Cardiac fibroblast (primary cell): ENCODE data around the gene STOM.
A peak's percentile ranks its signal among the peaks of the same experiment; 100 is the strongest.

Experiments
- DNase-seq, 2 donors: peaks; one replicate each; pipeline versions ENCODE4 v3.0.0 to v3.0.0-alpha.2; 2010; ENCODE audit warnings: low read depth in 2 of 2
- H3K4me3 ChIP-seq, 2 donors: replicated peaks in 1 of 2; 1 replicate in 1 of 2; 2 replicates in 1 of 2; pipeline ENCODE4 v1.5.1; 2011; ENCODE audit warnings: low read depth in 2 of 2, low read length in 2 of 2, mild to moderate bottlenecking in 2 of 2, moderate library complexity in 1 of 2
- CTCF ChIP-seq: IDR thresholded peaks from one replicate; pipeline ENCODE4 v1.5.1; 2011; ENCODE audit warnings: low read depth, mild to moderate bottlenecking, low read length, inconsistent platforms

Gene STOM

GRCh38 chr9:121364886-121365285 is 5.2 kb downstream of the STOM start:
- no peak for TF ChIP-seq CTCF
- H3K4me3 ChIP-seq, result no peak overlapping the region
- no peak for DNase-seq

- H3K4me3 ChIP-seq, result no peak overlapping the region
- TF ChIP-seq CTCF, result no peak
- DNase-seq, result no peak
Measured at GRCh38 chr9:121364077-121364476, 6.0 kb downstream of the STOM start.

- no peak overlapping the region for H3K4me3 ChIP-seq
- TF ChIP-seq CTCF, result no peak
- no peak for DNase-seq
Measured at GRCh38 chr9:121363622-121363961, 6.5 kb downstream of the STOM start.

- TF ChIP-seq CTCF, result no peak
- DNase-seq, result peak; percentile 73 to 79
- H3K4me3 ChIP-seq, result no peak overlapping the region
Measured at GRCh38 chr9:121362813-121363621, 7.0 kb downstream of the STOM start.

- H3K4me3 ChIP-seq, result no peak overlapping the region
- TF ChIP-seq CTCF, result no peak
- DNase-seq, result peak; percentile 86 to 89
Measured at GRCh38 chr9:121360601-121361374, 9.3 kb downstream of the STOM start.

GRCh38 chr9:121359351-121360294 is 10.4 kb downstream of the STOM start:
- no peak for TF ChIP-seq CTCF
- DNase-seq, result peak; percentile 41 to 72
- no peak overlapping the region for H3K4me3 ChIP-seq
